Erythroblast (primary cell): ENCODE results near the gene KCNMA1.

Source experiments
- GATA1 ChIP-seq: IDR thresholded peaks from 2 replicates; pipeline ENCODE4 v1.6.1; 2011; ENCODE audit warnings: low read depth, mild to moderate bottlenecking, control low read depth, low read length, moderate library complexity
- POLR2A ChIP-seq: IDR thresholded peaks from 2 replicates; pipeline ENCODE4 v1.6.1; 2011; ENCODE audit warnings: mild to moderate bottlenecking, low read length

GRCh38 chr10:76910184-76910962 lies 727.2 kb downstream of the KCNMA1 start:
- no peak for TF ChIP-seq POLR2A
- no peak for TF ChIP-seq GATA1
